Fibroblast of lung (primary cell): ENCODE measurements around the gene INHBC. TPM values are rescaled to one million over a fixed set of nuclear protein-coding genes. Genes with fewer than 3 reads are reported as not detected.

Experiments
- DNase-seq, 2 donors: peaks; one replicate each; pipeline versions ENCODE4 v3.0.0 to v3.0.0-alpha.2; 2010; ENCODE audit warnings: low read depth in 2 of 2
- H2AFZ ChIP-seq: 2 replicates; pipeline ENCODE4 v1.5.1; 2012; ENCODE audit warnings: low read length, control low read depth, inconsistent platforms
- H3K27ac ChIP-seq: 2 replicates; pipeline ENCODE4 v1.5.1; 2011; ENCODE audit warnings: low read length, control low read depth; ENCODE audit not compliant: insufficient read depth
- H3K27me3 ChIP-seq: 2 replicates; pipeline ENCODE4 v1.5.1; 2011; ENCODE audit warnings: mild to moderate bottlenecking, low read length; ENCODE audit not compliant: control insufficient read depth, insufficient read depth
- H3K36me3 ChIP-seq: 2 replicates; pipeline ENCODE4 v1.5.1; 2011; ENCODE audit warnings: low read length; ENCODE audit not compliant: control insufficient read depth, insufficient read depth
- H3K4me1 ChIP-seq: 2 replicates; pipeline ENCODE4 v1.5.1; 2011; ENCODE audit warnings: low read length; ENCODE audit not compliant: control insufficient read depth, insufficient read depth; ENCODE audit errors: extremely low read depth
- H3K4me2 ChIP-seq: 2 replicates; pipeline ENCODE4 v1.5.1; 2011; ENCODE audit warnings: low read length, control low read depth; ENCODE audit not compliant: insufficient read depth; ENCODE audit errors: extremely low read depth
- H3K4me3 ChIP-seq, 4 experiments: fragments of 200-600 bp in 1 of 4; sonication (generic) in 1 of 4; replicated peaks in 1 of 4; 2 replicates each; pipeline ENCODE4 v1.5.1; 2011 to 2016; ENCODE audit warnings: low read length in 4 of 4, low read depth in 3 of 4, mild to moderate bottlenecking in 3 of 4, control low read depth in 2 of 4, inconsistent platforms in 1 of 4, mixed read lengths in 1 of 4; ENCODE audit not compliant: insufficient read depth in 1 of 4; ENCODE audit errors: control extremely low read depth in 1 of 4
- H3K79me2 ChIP-seq: 2 replicates; pipeline ENCODE4 v1.5.1; 2012; ENCODE audit warnings: mild to moderate bottlenecking, low read length, inconsistent platforms; ENCODE audit not compliant: control insufficient read depth, insufficient read depth
- H3K9ac ChIP-seq: 2 replicates; pipeline ENCODE4 v1.5.1; 2011; ENCODE audit warnings: mild to moderate bottlenecking, low read length, control low read depth; ENCODE audit not compliant: insufficient read depth
- H3K9me3 ChIP-seq: 2 replicates; pipeline ENCODE4 v1.5.1; 2012; ENCODE audit warnings: low read depth, low read length; ENCODE audit not compliant: control insufficient read depth, insufficient read depth
- H4K20me1 ChIP-seq: 2 replicates; pipeline ENCODE4 v1.5.1; 2011; ENCODE audit warnings: low read length; ENCODE audit not compliant: control insufficient read depth, insufficient read depth; ENCODE audit errors: extremely low read depth
- CTCF ChIP-seq, 2 donors: IDR thresholded peaks in 1 of 2; conservative IDR thresholded peaks in 1 of 2; 1 replicate in 1 of 2; 2 replicates in 1 of 2; pipeline ENCODE4 v1.5.1; 2011 to 2012; ENCODE audit warnings: low read length in 2 of 2, control low read depth in 1 of 2, inconsistent platforms in 1 of 2, low read depth in 1 of 2, mild to moderate bottlenecking in 1 of 2
- EZH2 ChIP-seq: IDR thresholded peaks from 2 replicates; pipeline ENCODE4 v1.5.1; 2012; ENCODE audit warnings: low read length, control low read depth, mild to moderate bottlenecking; ENCODE audit errors: missing control alignments
- polyA plus RNA-seq, 2 donors: library from polyadenylated mRNA; depleted of rRNA in 1 of 2; stranded (reverse) in 1 of 2; unstranded in 1 of 2; fragments of >200 nt; gene quantifications; 2 replicates each; pipeline ENCODE4 v1.2.1, GENCODE V29; 2011 to 2012; ENCODE audit warnings: missing spikeins in 1 of 2
- total RNA-seq: library from RNA; depleted of rRNA; stranded (reverse); fragments of >200 nt; gene quantifications from 2 replicates; pipeline ENCODE4 v1.2.1, GENCODE V29; 2014

Gene INHBC
- total and polyA plus RNA-seq, 2 donors (not counting 1 experiment from before 2014, with no cell fraction given) = 0.05 TPM; not detected in 1

GRCh38 chr12:57470286-57470969 lies 35.8 kb downstream of the INHBC start:
- Histone ChIP-seq H2AFZ (no peak overlapping the region), H3K4me1 (no peaks in the 10 kb centered on the region), H3K4me3 (no peak overlapping the region), H3K79me2 (no peaks in the 10 kb centered on the region), H3K27ac (no peak overlapping the region), H4K20me1 (no peaks in the 10 kb centered on the region), H3K27me3 (peaks cover 47% of the 10 kb centered on the region), H3K4me2 (no peak overlapping the region), H3K9ac (no peak overlapping the region), H3K9me3 (no peaks in the 10 kb centered on the region), H3K36me3 (no peaks in the 10 kb centered on the region)
- DNase-seq = no peak
- no peak for TF ChIP-seq EZH2
- no peak for TF ChIP-seq CTCF (conservative IDR thresholded peaks at IDR 0.05 in 1 of 2, IDR thresholded peaks at IDR 0.05 in 1 of 2; ENCODE audit: low read depth in 1 of 2, low read length in 2 of 2)

GRCh38 chr12:57470970-57471656 lies 36.5 kb downstream of the INHBC start:
- Histone ChIP-seq H3K27me3 (peaks cover 54% of the 10 kb centered on the region), H3K4me1 (no peaks in the 10 kb centered on the region), H3K4me2 (no peak overlapping the region), H3K36me3 (no peaks in the 10 kb centered on the region), H3K9ac (no peak overlapping the region), H3K4me3 (no peak overlapping the region), H3K27ac (no peak overlapping the region), H2AFZ (no peak overlapping the region), H3K9me3 (no peaks in the 10 kb centered on the region), H3K79me2 (no peaks in the 10 kb centered on the region), H4K20me1 (no peaks in the 10 kb centered on the region)
- DNase-seq = no peak
- TF ChIP-seq EZH2 (no peak), CTCF (conservative IDR thresholded peaks at IDR 0.05 in 1 of 2, IDR thresholded peaks at IDR 0.05 in 1 of 2; ENCODE audit: low read depth in 1 of 2, low read length in 2 of 2) (no peak)

GRCh38 chr12:57471661-57472060 lies 37.1 kb downstream of the INHBC start:
- no peak overlapping the region for H3K4me3 ChIP-seq
- H3K27me3 ChIP-seq = peaks cover 59% of the 10 kb centered on the region
- no peaks in the 10 kb centered on the region for H3K4me1 ChIP-seq

More at GRCh38 chr12:57471661-57472060, 37.1 kb downstream of the INHBC start:
- Histone ChIP-seq H3K36me3 (no peaks in the 10 kb centered on the region), H2AFZ (no peak overlapping the region), H4K20me1 (no peaks in the 10 kb centered on the region), H3K9me3 (no peaks in the 10 kb centered on the region), H3K27ac (no peak overlapping the region), H3K79me2 (no peaks in the 10 kb centered on the region), H3K4me2 (no peak overlapping the region), H3K9ac (no peak overlapping the region)
- no peak for DNase-seq
- TF ChIP-seq EZH2 (no peak), CTCF (conservative IDR thresholded peaks at IDR 0.05 in 1 of 2, IDR thresholded peaks at IDR 0.05 in 1 of 2; ENCODE audit: low read depth in 1 of 2, low read length in 2 of 2) (no peak)
